Thoracic aorta (tissue), 2 donors: Measurements from ENCODE around the gene C1orf50. TPM values are rescaled to one million over a fixed set of nuclear protein-coding genes. Genes with fewer than 3 reads are reported as not detected.
"Not testable (repeated sequence)": the region's sequence is repeated elsewhere in the genome, so short reads cannot be mapped to it uniquely, and the experiment has no call there.

Source experiments
- ATAC-seq: fragments of 150-250 bp; one replicate; pipeline ENCODE4 v1.8.0; 2017; ENCODE audit warnings: low read depth; ENCODE audit not compliant: insufficient number of reproducible peaks, low FRiP score
- DNase-seq: peaks from one replicate; pipeline ENCODE4 v3.0.0-alpha.2; 2020; ENCODE audit warnings: low spot score
- H3K27ac ChIP-seq, 2 donors: fragments of 200-600 bp; sonication (generic); 1 replicate in 1 of 2; 2 replicates in 1 of 2; pipeline ENCODE4 v1.5.1; 2016; ENCODE audit warnings: mild to moderate bottlenecking in 2 of 2, moderate library complexity in 2 of 2
- H3K27me3 ChIP-seq: fragments of 200-600 bp; sonication (generic); replicated peaks from 2 replicates; pipeline ENCODE4 v1.6.0; 2016; ENCODE audit warnings: mild to moderate bottlenecking; ENCODE audit not compliant: insufficient read depth
- H3K36me3 ChIP-seq: fragments of 200-600 bp; sonication (generic); one replicate; pipeline ENCODE4 v1.5.1; 2016
- H3K4me1 ChIP-seq, 2 donors: fragments of 200-600 bp; sonication (generic); 1 replicate in 1 of 2; 2 replicates in 1 of 2; pipeline versions ENCODE4 v1.5.1 to v1.6.0; 2016; ENCODE audit warnings: low read depth in 2 of 2, mild to moderate bottlenecking in 1 of 2; ENCODE audit not compliant: control insufficient read depth in 1 of 2
- H3K4me3 ChIP-seq: fragments of 200-600 bp; sonication (generic); 2 replicates; pipeline ENCODE4 v1.5.1; 2016; ENCODE audit warnings: mild to moderate bottlenecking
- H3K9me3 ChIP-seq: fragments of 200-600 bp; sonication (generic); 2 replicates; pipeline ENCODE4 v1.5.1; 2016
- CTCF ChIP-seq: fragments of 200-600 bp; sonication (generic); IDR thresholded peaks from one replicate; pipeline ENCODE4 v1.5.1; 2019; ENCODE audit warnings: antibody characterized with exemption
- total RNA-seq, 2 donors: library from RNA; depleted of rRNA; stranded (reverse); fragments of >200 nt; gene quantifications; one replicate each; pipeline versions ENCODE4 v1.1.0 to v1.2.3, GENCODE V29; 2016

C1orf50 gene
- total RNA-seq, 2 donors from 2014 or later = 4.1 to 4.3 TPM

GRCh38 chr1:42748461-42749410, 18.3 kb upstream of the C1orf50 start:
- TF ChIP-seq CTCF = no peak
- Histone ChIP-seq H3K36me3 (peaks cover 52% of the 10 kb centered on the region), H3K4me3 (no peak overlapping the region), H3K27me3 (no peaks in the 10 kb centered on the region), H3K4me1 (no peaks in the 10 kb centered on the region), H3K27ac (no peak overlapping the region), H3K9me3 (no peaks in the 10 kb centered on the region)
- ATAC-seq (no peak), DNase-seq (no peak)

GRCh38 chr1:42750041-42750440, 17.0 kb upstream of the C1orf50 start:
- no peak for TF ChIP-seq CTCF
- H3K36me3 ChIP-seq = peaks cover 64% of the 10 kb centered on the region
- no peaks in the 10 kb centered on the region for H3K27me3 ChIP-seq
- H3K4me1 ChIP-seq = no peaks in the 10 kb centered on the region
- DNase-seq (no peak), ATAC-seq (no peak)
- H3K4me3 ChIP-seq = no peak overlapping the region
- H3K9me3 ChIP-seq = no peaks in the 10 kb centered on the region
- H3K27ac ChIP-seq = no peak overlapping the region

GRCh38 chr1:42751511-42752070, 15.5 kb upstream of the C1orf50 start:
- peaks cover 78% of the 10 kb centered on the region for H3K36me3 ChIP-seq
- H3K27me3 ChIP-seq, ATAC-seq, H3K27ac ChIP-seq, H3K9me3 ChIP-seq, H3K4me1 ChIP-seq, DNase-seq, H3K4me3 ChIP-seq: not testable (repeated sequence)

- no peak for TF ChIP-seq CTCF
- H3K4me1 ChIP-seq = no peaks in the 10 kb centered on the region
- H3K36me3 ChIP-seq = peaks cover 73% of the 10 kb centered on the region
- H3K27ac ChIP-seq = no peak overlapping the region
- no peaks in the 10 kb centered on the region for H3K27me3 ChIP-seq
- H3K4me3 ChIP-seq = no peak overlapping the region
- DNase-seq (no peak), ATAC-seq (no peak)
- no peaks in the 10 kb centered on the region for H3K9me3 ChIP-seq
These were observed 14.8 kb upstream of the C1orf50 start for GRCh38 chr1:42752284-42752683.

GRCh38 chr1:42753070-42753469, 14.0 kb upstream of the C1orf50 start:
- no peak for TF ChIP-seq CTCF
- Histone ChIP-seq H3K4me1 (no peaks in the 10 kb centered on the region), H3K9me3 (no peaks in the 10 kb centered on the region), H3K36me3 (peaks cover 72% of the 10 kb centered on the region), H3K4me3 (no peak overlapping the region), H3K27ac (no peak overlapping the region), H3K27me3 (no peaks in the 10 kb centered on the region)
- DNase-seq (no peak), ATAC-seq (no peak)
